KMS-11 (cell line): ENCODE measurements around the gene DNAJC1.

Experiments used
- H2AFZ ChIP-seq: fragments of 200-600 bp; sonication (generic); 2 replicates; pipeline ENCODE4 v1.6.1; 2016; ENCODE audit warnings: antibody characterized with exemption, mixed run types, low read depth
- H3K27ac ChIP-seq: fragments of 200-600 bp; sonication (generic); 2 replicates; pipeline ENCODE4 v1.6.1; 2016; ENCODE audit warnings: mild to moderate bottlenecking, mixed run types
- H3K27me3 ChIP-seq: fragments of 200-600 bp; sonication (generic); 2 replicates; pipeline ENCODE4 v1.6.1; 2017; ENCODE audit warnings: mild to moderate bottlenecking, low read depth, mixed run types, moderate library complexity; ENCODE audit not compliant: insufficient read depth
- H3K36me3 ChIP-seq: fragments of 200-600 bp; sonication (generic); 2 replicates; pipeline ENCODE4 v1.6.1; 2017; ENCODE audit warnings: mild to moderate bottlenecking, mixed run types; ENCODE audit not compliant: insufficient read depth
- H3K4me1 ChIP-seq: fragments of 200-600 bp; sonication (generic); 2 replicates; pipeline ENCODE4 v1.6.1; 2016; ENCODE audit warnings: mild to moderate bottlenecking, low read depth, mixed run types; ENCODE audit not compliant: poor library complexity, severe bottlenecking
- H3K4me2 ChIP-seq: fragments of 200-600 bp; sonication (generic); 2 replicates; pipeline ENCODE4 v1.7.0; 2016; ENCODE audit warnings: mild to moderate bottlenecking, mixed run types
- H3K4me3 ChIP-seq: fragments of 200-600 bp; sonication (generic); IDR thresholded peaks from 2 replicates; pipeline ENCODE4 v1.6.1; 2017; ENCODE audit warnings: low read depth, low read length, mixed read lengths; ENCODE audit not compliant: insufficient read depth
- H3K79me2 ChIP-seq: fragments of 200-600 bp; sonication (generic); 2 replicates; pipeline ENCODE4 v1.6.1; 2016; ENCODE audit warnings: low read depth, mixed run types; ENCODE audit not compliant: insufficient read depth
- H3K9ac ChIP-seq: fragments of 200-600 bp; sonication (generic); 2 replicates; pipeline ENCODE4 v1.6.1; 2016; ENCODE audit warnings: mild to moderate bottlenecking, mixed run types
- H4K20me1 ChIP-seq: fragments of 200-600 bp; sonication (generic); 2 replicates; pipeline ENCODE4 v1.6.1; 2016; ENCODE audit warnings: mild to moderate bottlenecking, mixed run types; ENCODE audit not compliant: insufficient read depth
- TF ChIP-seq, protein P1 (sequence below): fragments of 200-600 bp; sonication (generic); conservative IDR thresholded peaks from 2 replicates; pipeline ENCODE4 v1.6.1; 2017; ENCODE audit warnings: low read depth, mild to moderate bottlenecking, antibody characterized with exemption, low read length, moderate library complexity, mixed read lengths

DNAJC1 gene

DNA sequence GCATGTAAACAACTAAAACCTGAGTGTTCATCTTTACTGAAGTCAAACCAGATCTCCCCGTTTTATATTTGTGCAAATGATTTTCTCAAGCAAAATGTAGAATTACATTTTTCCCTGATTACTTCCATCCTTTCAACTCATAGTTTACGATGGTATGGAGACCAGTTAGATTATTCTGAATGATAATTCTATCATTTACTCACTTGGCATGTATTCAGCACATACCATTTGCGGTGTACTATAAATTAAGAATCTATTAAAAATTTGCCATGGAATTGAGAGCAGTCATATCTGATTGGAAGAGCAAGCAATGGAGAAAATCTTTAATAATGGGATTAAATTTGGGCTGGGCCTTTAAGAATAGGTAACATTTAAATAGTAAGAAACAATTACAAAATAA lies 22.4 kb downstream of the DNAJC1 start:
- Histone ChIP-seq H3K4me2 (no peak overlapping the region), H3K27ac (no peak overlapping the region)
- TF ChIP-seq, protein P1, sequence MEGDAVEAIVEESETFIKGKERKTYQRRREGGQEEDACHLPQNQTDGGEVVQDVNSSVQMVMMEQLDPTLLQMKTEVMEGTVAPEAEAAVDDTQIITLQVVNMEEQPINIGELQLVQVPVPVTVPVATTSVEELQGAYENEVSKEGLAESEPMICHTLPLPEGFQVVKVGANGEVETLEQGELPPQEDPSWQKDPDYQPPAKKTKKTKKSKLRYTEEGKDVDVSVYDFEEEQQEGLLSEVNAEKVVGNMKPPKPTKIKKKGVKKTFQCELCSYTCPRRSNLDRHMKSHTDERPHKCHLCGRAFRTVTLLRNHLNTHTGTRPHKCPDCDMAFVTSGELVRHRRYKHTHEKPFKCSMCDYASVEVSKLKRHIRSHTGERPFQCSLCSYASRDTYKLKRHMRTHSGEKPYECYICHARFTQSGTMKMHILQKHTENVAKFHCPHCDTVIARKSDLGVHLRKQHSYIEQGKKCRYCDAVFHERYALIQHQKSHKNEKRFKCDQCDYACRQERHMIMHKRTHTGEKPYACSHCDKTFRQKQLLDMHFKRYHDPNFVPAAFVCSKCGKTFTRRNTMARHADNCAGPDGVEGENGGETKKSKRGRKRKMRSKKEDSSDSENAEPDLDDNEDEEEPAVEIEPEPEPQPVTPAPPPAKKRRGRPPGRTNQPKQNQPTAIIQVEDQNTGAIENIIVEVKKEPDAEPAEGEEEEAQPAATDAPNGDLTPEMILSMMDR = no peak

DNA sequence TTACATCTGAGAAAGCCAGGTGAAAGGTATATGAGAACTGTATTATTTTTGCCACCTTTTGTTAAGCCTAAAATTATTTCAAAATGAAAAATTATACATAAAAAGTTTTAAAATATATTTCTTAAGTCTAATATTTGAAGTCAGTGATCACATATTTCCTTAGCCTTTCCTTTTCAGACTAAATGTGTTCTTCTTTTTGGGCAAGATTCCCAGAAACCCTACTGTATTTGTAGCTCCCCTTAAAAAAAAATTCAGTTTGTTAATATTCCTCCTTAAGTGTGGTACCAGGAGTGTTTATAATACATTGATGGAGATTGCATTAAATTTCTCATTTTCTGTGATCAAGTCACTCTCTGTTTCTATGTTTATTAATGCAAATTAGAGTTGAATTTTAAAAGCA lies 22.8 kb downstream of the DNAJC1 start:
- 0 out of 2 replicates have a peak, but pooled peaks cover 20% of the 10 kb centered on the region for H4K20me1 ChIP-seq
- H3K9ac ChIP-seq = no peak overlapping the region
- TF ChIP-seq, protein P1 = no peak
- no peak overlapping the region for H3K4me3 ChIP-seq
- H3K27me3 ChIP-seq = no peaks in the 10 kb centered on the region
- H3K79me2 ChIP-seq = peaks cover 97% of the 10 kb centered on the region
- H2AFZ ChIP-seq = no peak overlapping the region
- no peak overlapping the region for H3K4me2 ChIP-seq
- peaks cover 39% of the 10 kb centered on the region for H3K4me1 ChIP-seq
- no peak overlapping the region for H3K27ac ChIP-seq
- no peaks in the 10 kb centered on the region for H3K36me3 ChIP-seq

More for the DNA sequence above, 22.4 kb downstream of the DNAJC1 start:
- Histone ChIP-seq H3K27me3 (no peaks in the 10 kb centered on the region), H3K36me3 (no peaks in the 10 kb centered on the region), H3K79me2 (peaks cover 97% of the 10 kb centered on the region), H4K20me1 (0 out of 2 replicates have a peak, but pooled peaks cover 20% of the 10 kb centered on the region), H2AFZ (no peak overlapping the region), H3K4me3 (no peak overlapping the region), H3K4me1 (peaks cover 35% of the 10 kb centered on the region), H3K9ac (no peak overlapping the region)

DNA sequence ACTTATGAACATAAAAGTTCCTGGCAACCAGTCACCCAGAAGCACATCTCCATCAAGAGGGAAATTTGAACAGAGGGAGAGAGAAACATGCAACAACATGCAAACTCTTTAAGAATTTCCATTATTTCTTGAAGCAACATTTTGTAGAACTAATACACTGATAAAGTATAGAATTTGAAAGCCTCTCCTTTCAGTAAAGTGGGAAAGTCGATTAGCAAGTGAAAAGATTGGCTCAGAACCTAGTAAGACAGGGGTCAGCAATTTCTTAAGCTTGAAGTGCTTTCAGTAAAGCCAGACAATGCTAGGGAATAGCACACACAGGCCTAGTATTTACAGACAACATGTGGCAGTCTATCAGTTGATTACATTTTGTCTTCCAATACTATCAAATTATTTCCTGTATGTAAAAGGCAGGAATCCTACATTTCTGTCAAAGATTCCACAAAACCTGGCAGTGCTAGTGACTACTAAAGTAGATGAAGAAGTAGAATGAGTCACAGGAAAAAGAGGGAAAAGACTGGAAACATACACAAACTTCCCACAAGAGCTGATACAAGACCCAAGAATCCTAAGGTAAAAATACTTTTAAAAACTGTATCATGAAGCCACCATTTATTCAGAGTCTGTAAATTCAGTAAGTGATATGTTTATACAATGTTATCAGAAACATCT lies 25.2 kb downstream of the DNAJC1 start:
- Histone ChIP-seq H2AFZ (no peak overlapping the region), H4K20me1 (0 out of 2 replicates have a peak, but pooled peaks cover 20% of the 10 kb centered on the region), H3K79me2 (peaks cover 97% of the 10 kb centered on the region), H3K4me2 (peak overlapping the region; percentile 7), H3K4me1 (peaks cover 59% of the 10 kb centered on the region), H3K27ac (no peak overlapping the region), H3K27me3 (no peaks in the 10 kb centered on the region), H3K9ac (no peak overlapping the region), H3K4me3 (no peak overlapping the region), H3K36me3 (no peaks in the 10 kb centered on the region)
- TF ChIP-seq, protein P1 = no peak

DNA sequence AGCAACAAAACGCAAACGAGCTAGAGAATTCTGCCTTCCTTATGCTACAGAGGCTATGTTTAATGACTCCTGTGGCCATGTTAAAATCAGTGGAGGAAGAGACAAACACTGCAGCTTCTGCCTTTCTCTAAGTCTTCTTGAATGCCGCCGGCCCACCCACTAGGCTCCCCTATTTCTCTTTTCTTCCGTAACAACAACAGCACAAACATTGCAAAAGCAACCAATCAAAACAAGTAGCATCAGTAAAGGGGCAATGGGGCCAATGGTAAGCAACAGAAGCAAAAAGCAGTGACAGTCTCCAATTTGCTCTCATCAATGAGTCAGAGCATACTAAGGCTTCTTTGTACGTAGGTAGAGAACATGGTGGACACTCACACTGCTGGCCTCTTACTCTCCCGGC lies 26.8 kb downstream of the DNAJC1 start:
- no peak overlapping the region for H3K4me3 ChIP-seq
- H3K9ac ChIP-seq = no peak overlapping the region
- 0 out of 2 replicates have a peak, but pooled peaks cover 17% of the 10 kb centered on the region for H4K20me1 ChIP-seq
- H3K36me3 ChIP-seq = no peaks in the 10 kb centered on the region
- TF ChIP-seq, protein P1 = no peak
- no peak overlapping the region for H3K27ac ChIP-seq
- H3K27me3 ChIP-seq = no peaks in the 10 kb centered on the region
- peaks cover 97% of the 10 kb centered on the region for H3K79me2 ChIP-seq
- H2AFZ ChIP-seq = no peak overlapping the region
- H3K4me1 ChIP-seq = peaks cover 67% of the 10 kb centered on the region
- H3K4me2 ChIP-seq = no peak overlapping the region
